OCI-LY7 (cell line): Measurements from ENCODE around the gene PLD4.

Source experiments
- EZH2phosphoT487 ChIP-seq: fragments of 200-600 bp; sonication (generic); IDR thresholded peaks from 2 replicates; pipeline ENCODE4 v1.6.1; 2018; ENCODE audit warnings: low read depth, borderline replicate concordance, mild to moderate bottlenecking, mixed run types, antibody characterized with exemption, low read length, moderate library complexity, mixed read lengths
- TF ChIP-seq, protein P1 (sequence below): fragments of 200-600 bp; sonication (generic); conservative IDR thresholded peaks from 2 replicates; pipeline ENCODE4 v1.5.1; 2014; ENCODE audit warnings: mild to moderate bottlenecking, antibody characterized with exemption, low read length, moderate library complexity, mixed read lengths

DNA sequence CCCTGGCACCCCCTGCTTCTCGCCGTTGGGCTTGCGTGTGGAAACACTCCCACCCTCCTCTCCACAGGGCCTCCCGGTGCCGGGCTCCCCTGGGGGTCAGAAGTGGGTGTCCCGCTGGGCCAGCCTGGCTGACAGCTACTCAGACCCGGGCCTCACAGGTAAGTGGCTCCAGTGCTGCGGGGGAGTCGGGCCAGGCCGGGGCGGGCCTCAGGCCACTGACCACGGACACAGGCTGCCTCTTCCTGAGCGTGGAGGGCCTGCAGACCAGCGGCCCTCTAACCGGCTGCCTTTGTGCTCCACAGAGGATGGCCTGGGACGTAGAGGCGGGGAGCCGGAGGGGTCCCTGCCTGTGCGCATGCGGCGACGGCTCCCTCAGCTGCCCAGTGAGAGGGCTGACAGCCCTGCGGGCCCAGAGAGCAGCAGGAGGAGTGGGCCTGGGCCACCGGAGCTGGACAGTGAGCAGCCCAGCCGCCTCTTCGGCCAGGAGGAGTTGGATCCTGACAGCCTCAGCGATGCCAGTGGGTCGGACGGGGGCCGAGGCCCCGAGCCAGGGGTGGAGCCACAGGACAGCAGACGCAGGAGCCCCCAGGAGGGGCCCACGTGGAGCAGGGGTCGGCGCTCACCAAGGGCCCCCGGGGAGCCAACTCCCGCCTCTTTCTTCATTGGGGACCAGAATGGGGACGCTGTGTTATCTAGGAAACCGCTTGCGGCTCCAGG is 38.5 kb upstream of the PLD4 start:
- TF ChIP-seq, protein P1, sequence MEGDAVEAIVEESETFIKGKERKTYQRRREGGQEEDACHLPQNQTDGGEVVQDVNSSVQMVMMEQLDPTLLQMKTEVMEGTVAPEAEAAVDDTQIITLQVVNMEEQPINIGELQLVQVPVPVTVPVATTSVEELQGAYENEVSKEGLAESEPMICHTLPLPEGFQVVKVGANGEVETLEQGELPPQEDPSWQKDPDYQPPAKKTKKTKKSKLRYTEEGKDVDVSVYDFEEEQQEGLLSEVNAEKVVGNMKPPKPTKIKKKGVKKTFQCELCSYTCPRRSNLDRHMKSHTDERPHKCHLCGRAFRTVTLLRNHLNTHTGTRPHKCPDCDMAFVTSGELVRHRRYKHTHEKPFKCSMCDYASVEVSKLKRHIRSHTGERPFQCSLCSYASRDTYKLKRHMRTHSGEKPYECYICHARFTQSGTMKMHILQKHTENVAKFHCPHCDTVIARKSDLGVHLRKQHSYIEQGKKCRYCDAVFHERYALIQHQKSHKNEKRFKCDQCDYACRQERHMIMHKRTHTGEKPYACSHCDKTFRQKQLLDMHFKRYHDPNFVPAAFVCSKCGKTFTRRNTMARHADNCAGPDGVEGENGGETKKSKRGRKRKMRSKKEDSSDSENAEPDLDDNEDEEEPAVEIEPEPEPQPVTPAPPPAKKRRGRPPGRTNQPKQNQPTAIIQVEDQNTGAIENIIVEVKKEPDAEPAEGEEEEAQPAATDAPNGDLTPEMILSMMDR = no peak
- TF ChIP-seq EZH2phosphoT487 = no peak
